Activated CD8-positive, alpha-beta memory T cell treated with anti-CD3 and anti-CD28 coated beads, Interleukin-2, amount 50 U/mL, for 1 hour (primary cell): ENCODE data around the gene CUEDC2.

Experiments used
- DNase-seq: peaks from one replicate; pipeline ENCODE4 v3.0.0-alpha.2; 2020; ENCODE audit errors: extremely low read depth

The CUEDC2 gene

DNA sequence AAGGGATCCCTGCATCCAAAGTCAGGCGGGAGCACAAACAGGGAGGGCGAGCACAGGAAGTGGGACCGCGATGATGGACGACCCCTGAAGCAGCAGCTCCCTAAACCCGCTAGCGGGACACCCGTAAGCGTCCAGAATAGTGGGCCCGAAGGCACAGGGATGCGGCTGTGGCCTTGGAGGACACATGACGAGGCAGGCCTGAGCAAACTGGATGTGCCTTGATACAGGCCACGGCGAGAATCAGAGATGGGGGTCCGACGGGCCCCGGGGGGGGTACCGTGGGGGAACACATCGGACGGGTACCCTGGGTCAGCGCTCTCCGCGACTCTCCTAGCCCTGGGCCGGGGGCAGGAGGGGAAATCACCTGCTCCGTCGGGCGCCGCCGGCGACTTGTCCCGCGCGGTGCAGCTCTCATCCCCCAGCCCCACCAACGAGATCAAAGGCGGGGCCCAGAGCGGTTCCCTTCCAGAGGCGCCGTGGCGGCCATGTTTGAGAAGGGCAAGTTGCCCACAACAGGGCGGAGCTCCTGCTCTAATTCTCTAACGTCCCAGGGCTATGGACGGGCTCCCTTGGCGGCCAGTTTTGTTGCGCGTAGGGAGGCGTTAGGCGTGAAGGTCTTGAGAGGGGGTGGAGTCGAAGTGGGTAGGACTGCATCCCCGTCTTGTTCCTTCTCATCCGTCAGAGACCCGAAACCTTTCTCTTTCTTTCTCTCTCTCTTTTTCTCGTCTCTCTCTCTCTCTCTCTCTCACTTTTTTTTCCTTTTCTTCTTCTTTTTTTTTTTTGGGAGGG is at the start of gene CUEDC2:
TSS of gene CUEDC2 (minus strand) at position 413 of the 789 bp plus-strand sequence. CDS start 7,386 bp downstream, outside the sequence.
- DNase-seq = peak; percentile 82

- no peak for DNase-seq
Measured at GRCh38 chr10:102480396-102480795, 48.0 kb upstream of the CUEDC2 start.

DNA sequence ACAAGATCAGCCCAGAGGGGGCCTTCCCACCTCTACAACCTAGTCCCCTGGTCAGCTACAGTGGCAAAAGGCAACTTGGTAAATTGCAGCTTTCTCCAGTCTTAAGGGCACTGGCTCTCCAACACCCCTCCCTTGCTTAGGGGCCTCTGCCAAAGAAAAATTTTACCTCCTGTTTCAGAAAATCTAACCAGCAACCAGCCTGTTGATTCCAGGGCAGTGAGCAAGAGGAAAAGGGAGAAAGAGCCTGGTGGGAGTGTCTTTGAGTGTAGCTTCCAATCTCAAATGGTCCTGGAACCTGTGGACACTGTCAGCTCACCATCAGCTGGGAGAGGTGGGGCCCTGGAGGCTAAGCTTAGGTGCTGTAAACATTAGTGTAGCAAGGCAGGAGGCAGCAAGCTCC is 47.3 kb upstream of the CUEDC2 start:
- DNase-seq = no peak

DNA sequence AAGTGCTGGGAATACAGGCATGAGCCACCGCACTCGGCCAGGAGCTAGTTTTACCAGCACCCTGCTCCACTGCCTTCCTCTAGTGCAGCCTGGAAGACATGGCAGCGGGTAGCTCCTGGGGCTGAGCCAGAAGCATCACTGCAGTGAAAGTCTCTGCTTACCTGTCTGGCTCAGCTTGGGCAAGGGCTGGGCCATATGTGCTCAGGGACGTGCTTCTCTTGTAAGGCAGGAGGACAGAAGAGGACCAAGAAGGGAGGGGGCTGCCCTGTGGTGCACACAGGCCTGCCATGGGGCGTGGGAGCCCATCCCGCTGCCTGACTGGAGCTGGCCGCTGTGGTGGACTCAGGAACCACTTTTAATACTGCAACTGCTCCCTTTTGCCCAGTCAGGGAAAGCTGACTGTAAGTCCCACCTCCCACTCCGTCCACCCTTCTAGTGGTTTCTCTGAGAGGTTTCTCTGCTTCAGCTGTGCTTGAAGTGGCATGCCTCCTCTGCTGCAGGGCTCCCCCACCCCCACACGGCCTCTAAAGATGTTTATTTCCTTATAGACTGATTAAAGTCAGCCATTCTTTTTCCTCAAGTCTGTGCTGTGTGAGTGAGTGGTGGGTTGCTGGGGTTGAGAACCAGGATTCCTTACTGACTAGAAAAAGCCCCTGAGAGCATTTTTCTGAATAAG is 44.2 kb upstream of the CUEDC2 start:
- DNase-seq = no peak

DNA sequence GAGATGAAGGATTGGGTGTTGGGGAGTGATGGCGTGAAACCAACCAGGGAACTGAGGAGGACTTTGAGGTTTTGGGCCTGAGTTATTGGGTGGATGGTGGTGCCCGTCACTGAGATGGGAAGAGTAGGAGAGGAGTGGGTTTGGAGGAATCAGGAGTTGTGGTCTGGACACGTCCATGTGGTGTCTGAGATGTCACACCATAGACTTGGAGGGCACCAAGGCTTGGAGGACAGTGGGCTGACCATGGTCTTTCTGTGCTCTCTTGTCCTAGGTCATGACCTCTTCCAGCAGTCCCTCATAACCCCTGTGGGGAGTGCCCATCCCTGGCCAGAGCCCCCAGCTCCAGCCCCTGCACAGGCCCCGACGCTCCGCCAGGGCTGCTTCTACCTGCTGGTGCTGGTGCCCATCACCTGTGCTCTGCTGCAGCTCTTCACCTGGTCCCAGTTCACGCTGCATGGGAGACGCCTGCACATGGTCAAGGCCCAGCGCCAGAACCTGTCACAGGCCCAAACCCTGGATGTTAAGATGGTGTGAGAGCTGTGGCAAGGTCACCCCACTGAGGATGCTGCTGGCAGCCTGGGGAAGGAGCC is 43.2 kb upstream of the CUEDC2 start:
- DNase-seq = no peak

DNA sequence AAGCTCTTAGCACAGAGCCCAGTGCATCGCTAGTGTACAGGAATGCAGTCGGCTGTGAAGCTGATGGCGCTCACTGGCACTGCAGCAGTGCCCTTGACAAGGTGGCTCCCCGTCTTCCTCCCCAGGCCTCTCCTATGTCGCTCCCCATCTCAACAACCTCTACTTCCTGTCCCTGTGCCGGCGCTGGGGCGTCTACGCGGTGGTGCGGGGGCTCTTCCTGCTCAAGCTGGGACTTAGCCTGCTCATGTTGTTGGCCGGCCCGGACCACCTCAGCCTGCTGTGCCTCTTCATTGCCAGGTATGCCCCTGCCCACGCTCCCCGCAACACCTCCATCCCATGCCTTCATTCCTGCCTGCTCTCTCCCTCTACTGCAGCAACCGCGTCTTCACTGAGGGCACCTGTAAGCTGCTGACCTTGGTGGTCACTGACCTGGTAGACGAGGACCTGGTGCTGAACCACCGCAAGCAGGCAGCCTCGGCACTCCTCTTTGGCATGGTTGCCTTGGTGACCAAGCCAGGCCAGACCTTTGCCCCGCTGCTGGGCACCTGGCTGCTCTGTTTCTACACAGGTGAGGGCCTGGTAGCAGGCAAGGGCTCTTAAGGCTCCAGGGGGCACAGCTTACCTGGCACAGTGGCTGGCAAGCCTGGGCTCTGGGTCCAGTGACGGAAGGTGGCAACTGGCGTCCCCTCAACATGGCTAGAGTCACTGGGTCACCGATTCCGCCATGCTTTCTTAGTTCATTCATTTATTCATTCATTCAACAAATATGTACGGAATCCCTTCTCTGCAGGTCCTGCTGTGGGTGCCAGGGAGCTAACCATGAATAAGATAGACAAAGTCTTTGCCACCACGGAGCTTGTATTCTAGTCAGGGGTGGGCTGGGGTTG is 41.3 kb upstream of the CUEDC2 start:
- no peak for DNase-seq

GRCh38 chr10:102470579-102471546 is 38.5 kb upstream of the CUEDC2 start:
- DNase-seq = no peak

GRCh38 chr10:102468683-102469082 is 36.3 kb upstream of the CUEDC2 start:
- no peak for DNase-seq

DNA sequence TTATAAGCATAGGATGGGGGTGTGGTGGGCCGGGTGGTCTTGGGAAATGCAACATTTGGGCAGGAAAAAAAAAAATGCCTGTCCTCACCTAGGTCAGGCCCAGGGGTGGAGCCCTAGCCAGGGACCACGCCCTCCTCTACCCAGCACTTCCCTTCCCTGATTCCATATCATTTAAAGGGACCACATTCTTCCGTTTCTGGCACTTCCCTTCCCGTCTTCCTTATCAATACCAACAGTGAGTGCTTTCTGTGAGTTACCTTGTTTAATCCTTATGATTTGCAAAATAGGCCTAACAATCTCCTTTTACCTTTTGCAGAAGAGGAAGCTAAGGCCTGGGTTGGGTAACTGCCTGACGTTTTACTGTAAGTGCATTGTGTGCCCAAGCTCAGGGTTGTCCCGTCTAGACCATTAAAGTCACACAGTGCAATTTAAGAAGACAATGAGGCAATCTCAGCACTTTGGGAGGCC is 35.6 kb upstream of the CUEDC2 start:
- no peak for DNase-seq

- DNase-seq = no peak
Measured at GRCh38 chr10:102467318-102467717, 34.9 kb upstream of the CUEDC2 start.

DNA sequence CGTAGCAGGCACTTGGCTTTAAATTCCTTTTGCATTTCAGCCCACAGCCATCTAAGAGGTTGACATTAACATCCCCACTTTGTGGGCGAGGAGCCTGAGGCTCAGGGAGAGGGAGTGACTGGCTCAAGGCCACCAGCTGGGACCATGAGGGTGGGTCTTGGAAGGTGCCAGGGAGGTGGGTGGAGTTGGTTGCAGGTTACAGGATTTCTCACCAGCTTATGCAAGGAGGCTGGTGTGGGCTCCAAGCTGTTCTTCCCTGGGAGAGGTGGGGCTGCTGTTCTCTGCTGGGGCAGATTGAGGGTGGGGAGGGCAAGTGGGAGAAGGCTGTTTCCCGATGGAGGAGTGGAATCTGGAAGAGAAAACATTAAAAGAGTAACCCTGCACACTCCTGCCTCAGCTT is 33.1 kb upstream of the CUEDC2 start:
- DNase-seq = no peak

- DNase-seq = no peak
Measured at GRCh38 chr10:102463983-102464382, 31.6 kb upstream of the CUEDC2 start.

- no peak for DNase-seq
Measured at GRCh38 chr10:102462512-102463054, 30.2 kb upstream of the CUEDC2 start.

DNA sequence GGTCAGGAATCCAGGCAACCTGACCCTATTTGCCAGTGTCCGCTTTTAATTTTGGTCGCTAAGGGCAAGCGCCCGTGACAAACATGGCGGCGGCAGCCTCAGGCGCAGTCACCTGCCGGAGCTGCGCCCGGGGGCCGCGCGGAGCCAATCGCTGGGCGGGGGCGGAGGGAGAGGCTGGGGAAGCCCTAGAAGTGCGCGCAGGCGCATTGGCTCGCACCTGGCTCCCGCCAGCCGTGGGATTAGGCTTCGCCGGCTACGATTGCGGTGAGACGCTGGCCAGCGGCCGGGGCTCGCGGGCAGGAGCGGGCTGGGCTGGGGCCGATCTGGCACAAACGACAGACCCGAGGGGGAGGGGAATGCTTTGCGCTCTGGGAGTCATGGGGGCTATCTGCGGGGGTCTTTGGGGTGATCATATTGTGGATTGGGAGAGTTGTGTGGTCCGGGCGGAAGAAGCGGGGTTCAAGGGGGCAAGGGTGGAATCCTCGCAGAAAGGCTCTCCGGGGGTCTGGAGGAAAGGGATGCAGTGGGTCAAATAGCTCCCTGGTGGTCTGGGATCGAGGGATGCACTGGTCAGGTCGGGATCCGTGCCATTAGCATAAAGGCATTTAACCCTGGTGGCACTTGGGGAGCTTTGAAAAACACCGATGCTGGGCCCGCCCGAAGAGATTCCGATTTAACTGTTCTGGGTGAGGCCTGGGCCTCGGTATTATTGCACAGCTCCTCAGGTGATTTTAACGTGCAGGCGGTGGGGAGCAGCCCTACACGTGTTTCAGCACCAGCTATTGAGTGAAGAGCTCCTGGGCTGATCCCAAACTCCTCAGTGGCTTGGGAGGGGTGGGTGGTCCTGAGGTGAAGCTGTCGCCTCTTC is 29.0 kb upstream of the CUEDC2 start:
- peak; percentile 77 for DNase-seq

DNA sequence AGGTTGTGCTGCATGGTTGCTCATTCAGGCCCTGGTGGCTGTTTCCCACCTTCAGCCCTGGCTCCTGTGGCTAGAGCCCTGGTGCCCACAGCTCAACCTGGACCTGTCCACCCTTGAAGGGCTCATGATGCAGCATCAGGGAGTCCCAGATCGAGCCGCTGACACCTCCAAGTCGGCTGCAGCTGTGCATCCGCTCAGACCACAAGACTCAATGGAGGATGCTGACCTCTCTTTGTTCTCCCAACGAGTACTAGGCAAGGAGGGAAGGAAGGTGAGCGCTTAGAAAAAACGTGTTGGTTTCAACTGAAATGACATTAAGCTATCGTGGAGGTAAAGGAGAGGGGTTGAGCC is 28.4 kb upstream of the CUEDC2 start:
- no peak for DNase-seq

- no peak for DNase-seq
Measured at GRCh38 chr10:102458656-102459055, 26.3 kb upstream of the CUEDC2 start.

- DNase-seq = no peak
Measured at GRCh38 chr10:102457591-102458150, 25.3 kb upstream of the CUEDC2 start.

GRCh38 chr10:102455893-102456471 is 23.6 kb upstream of the CUEDC2 start:
- no peak for DNase-seq
